Activated CD4-positive, alpha-beta T cell treated with anti-CD3 and anti-CD28 coated beads, Interleukin-2, amount 50 U/mL, for 16 hours (primary cell): Measurements from ENCODE around the gene FOXA1.
"Not testable (repeated sequence)": the region's sequence is repeated elsewhere in the genome, so short reads cannot be mapped to it uniquely, and the experiment has no call there.

Experiments
- DNase-seq: peaks from one replicate; pipeline ENCODE4 v3.0.0-alpha.2; 2020

Gene FOXA1

DNA sequence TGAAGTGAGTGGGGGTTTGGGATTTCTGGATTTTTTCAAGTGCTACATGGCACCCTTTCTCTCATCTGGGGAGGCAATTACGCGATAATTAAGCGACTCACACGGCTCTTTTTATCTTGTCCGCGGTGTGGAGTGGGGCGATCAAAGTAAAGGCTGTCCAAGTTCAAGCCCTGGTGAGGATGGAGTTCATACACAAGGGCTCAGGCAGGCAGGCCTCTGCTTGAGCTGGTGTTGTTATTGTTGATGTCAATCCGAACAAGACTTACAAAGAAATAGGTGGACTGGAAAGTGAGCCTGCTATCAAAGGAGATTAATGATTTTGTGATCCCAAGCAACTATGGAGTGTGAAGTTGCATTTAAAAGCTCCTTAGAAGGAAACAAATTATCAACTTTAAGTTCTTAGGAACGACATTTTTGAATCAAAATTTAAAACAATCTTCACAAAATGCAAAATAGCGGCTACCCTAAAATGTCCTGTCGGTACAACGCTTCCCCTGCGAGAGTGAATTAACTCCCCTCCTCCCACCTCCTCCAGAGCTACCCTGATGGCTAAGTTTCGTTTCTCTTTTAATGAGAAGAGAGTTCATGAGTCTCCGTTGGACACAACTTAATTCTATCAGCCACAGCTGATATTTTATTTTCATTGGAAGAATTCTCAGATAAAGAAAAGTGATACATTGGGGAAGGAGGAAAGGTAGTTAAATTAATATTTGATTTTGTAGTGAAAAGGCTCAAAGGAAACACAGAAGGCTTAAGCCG lies 5.9 kb downstream of the FOXA1 start:
- no peak for DNase-seq

DNA sequence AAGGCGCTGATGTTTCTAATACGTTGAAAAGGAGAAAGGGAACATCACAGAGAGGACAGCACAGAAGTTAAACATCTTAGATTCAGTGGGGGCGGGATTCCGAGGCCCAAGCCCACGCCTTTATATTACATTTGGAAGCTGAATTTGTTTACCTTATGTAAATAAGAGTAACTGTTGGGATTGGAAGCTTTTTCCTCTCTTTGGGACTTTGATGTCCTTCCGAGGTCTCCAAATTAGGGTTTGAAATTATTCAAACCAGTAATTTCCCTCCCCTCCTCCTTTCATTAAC lies 6.4 kb downstream of the FOXA1 start:
- DNase-seq, result no peak

DNA sequence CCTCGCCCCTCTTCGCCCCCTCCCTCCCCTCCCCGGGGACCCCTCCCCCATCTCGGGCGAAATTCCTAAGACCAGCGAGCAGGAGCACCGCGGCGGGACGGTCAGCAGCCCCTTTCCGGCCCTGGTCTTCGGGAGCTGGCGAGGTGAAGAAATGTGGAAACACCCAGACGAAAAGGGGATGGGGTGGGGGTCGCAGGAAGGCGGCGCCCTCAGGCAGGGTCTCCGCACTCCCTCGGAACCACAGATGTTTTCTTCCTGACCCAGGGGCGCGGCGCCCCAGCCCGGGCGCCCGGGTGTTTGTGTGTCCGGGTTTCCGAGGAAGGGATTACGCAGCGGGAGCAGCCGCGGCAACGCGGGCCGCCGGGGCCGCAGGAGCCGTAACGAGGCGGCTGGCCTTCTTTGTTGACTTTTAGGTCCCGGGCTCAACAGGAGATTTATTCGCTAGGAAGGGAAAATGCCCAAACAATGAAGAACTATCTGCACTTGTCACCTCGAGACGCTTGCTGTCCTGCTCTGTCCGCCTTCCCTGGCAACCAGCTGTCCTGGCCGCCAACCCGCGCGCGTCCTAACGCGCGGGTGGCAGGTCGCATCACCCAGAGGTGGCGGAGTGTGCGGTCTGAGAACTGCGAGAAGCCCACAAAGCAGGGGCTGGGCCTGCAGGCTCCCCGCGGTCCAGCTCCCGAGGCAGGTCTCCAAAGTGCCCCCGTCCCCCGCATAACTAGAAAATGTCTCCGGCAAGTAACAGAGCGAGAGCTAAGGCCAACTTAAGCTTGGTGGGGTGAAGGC lies 7.0 kb downstream of the FOXA1 start:
- no peak for DNase-seq

DNA sequence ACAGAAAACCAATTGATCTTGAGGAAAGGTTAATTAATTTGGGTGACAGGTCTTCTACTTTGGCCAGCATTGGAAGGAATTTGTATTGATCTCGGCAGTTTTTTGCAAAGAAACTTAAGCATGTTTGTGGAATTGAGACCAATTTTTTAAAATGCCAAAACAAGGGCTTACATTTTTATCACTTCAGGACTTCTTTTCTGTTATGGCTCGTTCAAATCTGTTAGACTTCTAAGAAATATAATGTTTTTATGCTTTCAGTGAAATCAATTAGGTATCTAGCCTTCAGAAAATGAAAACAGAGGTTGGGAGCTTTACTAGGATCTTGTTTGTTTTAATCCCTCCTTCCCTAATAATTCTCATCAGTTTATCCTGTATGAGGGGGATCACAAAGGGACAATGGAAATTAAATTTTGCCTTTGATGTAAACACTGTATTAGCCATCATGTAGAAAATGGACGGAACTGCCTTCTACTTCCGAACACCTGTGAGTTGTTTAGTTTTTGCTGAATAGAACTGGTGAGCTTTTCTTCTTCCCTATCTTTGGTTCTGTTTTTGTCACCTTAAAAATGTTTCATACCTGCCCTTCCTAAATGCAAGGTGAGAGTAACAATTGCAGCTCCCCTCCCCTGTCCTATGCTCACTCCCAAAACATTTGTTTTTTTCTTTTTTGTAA lies 7.8 kb downstream of the FOXA1 start:
- DNase-seq, result no peak

DNA sequence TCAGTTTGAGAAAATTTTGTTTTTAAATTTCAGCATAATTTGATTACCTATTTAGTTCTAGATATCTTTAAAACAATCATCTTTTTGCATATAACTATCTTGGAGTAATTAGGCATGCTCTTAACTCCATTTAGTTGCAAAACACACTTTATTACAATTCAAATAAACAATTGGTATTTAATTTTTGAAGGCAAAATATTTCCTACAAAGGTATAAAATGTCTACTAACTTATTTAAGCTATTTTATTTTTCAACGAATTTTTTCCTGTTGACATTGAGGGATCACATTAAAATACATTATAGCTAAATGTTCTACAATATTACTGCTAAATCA lies 8.3 kb downstream of the FOXA1 start:
- no peak for DNase-seq

DNA sequence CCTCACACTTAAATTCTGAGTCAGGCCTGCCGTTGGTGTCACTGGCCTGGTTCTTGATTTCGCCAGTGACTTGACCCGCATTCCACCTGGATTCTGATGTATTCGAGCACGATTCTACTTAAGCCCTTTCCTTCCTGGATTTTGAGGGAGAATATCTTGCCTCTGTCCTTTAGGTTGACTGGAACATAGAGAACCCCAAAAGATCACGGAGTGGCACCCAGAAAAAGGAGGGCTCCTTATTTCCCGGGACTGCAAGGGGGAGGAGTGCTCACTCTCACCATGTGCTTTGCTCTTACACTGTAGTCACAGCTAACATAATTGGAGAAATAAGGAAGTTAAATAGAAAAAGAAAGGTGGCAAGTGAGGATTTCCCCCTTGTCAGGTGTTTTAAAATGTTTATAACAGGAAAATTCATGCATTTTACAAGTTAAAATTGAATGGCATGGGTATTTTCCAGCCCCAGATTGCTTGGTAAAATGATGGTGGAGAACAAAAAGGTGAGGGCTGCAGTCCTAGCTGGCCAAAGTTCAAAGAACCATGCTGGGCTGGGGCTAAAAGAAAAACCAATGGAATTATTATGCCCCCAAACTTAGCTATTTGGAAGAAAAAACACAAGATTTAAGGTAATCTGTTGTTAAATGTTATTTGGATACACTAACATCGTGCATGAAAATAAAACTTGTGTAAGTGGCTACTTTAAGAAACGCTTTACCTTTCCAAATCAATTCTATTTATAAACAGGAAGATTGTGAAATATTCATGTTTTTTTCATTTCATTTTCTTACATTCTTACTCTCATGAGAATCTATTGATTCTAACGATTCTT lies 8.9 kb downstream of the FOXA1 start:
- no peak for DNase-seq

DNA sequence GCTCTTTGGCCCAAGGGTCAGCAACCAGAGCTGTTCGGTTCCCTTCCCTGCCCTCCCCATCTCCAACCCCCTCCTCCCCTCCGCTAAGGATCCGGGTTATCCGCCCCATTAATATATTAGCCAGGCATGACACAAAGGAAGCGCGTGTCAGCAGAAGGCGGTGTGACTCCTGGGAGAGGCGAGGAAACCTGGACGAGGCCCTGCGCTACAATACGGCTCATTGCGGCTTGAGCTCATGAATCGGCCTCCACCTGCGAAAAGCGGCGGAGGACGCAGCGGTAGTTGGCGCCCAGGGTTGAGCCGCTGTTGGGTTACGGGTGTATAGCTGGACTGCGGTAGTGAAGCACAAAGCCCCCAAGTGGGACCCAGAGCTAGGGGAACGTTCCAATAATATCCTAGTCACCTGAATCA lies 9.9 kb downstream of the FOXA1 start:
- DNase-seq, result no peak

DNA sequence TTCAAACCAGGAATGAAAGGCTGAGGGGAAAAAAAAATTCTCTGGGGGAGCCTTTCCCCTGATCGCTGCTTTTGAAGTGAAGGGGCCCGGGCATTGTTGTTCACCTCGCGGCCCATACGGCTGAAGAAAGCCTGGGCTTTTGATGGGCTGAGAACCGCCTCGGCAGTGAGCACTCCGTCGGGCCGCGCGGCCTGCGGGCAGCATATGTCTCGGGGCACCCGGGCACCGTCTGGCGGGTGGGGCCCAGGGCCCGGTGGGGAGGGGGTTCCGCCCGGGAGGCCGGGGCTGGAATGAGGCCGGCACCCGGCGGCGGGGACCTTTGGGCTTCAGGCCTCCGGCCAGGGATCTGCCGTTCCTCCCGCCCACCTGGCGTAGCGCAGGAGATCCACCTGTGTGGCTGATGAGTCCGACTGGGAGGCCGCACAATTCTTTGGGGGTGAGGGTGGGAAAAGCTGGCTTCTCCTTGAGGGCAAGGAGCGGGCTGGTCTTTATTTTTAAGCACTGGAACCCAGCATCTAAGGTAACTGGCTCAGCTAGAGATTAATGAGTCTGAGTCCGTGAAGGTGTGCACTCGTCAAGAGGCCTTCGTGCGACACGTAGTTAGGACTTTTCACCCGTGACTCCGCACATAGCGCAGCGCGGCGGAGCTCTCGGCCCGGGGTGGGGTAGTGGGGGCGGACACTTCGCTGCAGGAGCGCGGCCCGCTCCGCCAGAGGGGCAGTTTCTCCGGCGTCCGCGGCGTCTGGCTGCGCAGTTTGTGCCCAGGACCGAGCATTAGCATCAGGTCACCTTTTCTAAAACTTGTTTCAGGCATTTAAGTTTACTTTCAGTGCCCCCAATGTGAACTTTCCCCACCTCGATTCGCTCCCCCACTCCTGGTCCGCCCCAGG lies 10.6 kb downstream of the FOXA1 start:
- DNase-seq, result no peak

DNA sequence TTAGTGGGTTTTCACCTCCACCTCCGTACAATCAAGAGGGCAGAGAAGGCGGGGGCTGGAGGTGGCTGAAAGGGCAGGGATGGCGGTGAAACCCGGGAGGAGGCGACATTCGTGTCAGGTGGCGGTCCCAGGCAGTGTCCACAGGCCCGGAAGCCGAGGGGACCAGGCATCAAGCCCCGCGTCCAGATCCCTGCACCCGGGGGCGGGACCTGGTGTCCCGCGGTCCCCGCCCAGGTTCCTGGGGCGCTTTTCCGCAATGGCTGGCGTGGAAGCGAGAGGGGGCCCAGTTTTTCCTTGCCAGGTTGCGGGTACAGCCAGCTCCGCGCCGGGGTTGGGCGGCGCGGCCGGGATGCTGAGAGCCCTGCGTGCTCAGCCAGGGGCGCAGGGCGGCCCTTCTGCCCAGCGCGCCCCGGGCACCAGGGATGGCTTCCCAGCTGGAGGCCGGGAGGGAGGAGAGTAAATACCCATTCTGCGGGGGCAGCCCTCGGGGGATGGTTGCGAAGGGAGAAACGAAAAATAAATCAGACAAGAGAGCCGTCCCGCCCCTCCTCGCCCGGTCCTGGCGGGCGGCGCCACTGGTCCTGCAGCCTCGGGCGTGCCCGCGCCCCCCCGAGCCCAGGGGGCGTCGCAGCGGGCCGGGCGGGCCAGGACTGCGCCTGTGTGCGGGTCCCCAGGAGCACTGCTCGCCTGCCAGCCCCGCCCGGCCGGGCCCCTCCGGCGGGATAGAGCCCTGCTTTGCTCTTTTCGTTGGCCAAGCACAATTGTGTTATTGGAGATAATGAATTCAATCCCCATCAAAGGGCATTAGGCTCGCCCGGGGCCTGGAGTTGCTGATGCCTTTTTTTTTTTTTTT lies 11.5 kb downstream of the FOXA1 start:
- no peak for DNase-seq

DNA sequence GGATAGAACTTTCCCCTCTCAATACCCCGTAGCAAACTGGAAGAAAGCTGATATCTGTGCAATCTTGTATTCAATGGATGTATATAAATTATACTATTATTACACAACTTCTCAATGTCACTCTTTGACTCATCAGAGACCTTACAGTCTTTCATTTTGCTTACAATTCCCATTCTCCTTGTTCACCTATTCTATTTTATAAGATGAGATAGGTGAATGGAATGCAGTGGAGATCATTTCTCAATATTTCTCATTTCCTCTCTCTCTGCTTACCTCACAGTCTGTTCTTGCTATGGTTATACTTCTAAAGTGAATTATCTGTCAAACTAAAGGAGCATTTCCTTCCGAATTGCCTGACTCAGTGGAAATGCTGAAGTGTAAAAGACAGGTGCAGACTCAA lies 14.9 kb downstream of the FOXA1 start:
- no peak for DNase-seq

DNA sequence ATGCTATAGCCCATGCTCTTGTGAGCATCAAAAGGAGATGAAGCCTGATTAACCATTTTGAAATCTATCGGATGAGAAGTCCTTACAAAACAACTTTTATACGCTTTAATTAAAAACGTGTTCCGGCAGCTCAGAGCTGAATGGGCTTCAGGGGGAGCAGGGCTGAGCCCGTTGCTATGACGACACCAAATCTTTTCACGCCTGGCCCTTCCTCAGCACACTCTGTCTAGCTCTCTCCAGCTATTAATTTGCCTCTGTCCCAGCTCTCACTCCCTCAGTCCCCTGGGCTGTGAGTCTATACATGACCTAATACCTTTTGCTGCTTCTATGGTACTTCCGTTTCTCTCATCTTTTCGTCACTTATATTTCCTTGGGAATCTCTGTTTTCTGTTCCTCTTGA lies 15.8 kb downstream of the FOXA1 start:
- DNase-seq, result no peak

DNA sequence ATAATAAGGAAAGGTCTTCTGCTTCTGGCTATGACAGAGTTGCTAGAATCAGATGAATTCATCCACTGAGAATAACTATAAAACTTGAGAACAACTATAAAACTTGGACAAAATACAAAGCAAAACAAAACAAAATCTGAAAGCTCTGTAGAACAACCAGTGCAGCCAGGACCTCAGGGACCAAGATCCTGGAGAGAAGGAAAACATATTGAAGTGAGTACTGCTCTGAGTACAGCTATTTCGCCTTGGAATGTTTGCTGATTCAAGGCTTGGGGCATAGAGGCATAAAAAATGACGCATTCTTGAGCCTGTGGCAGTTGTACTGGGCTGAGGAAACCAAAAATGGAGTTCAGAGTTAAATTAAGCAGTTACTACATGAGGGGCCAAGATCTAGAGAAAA lies 21.7 kb downstream of the FOXA1 start:
- DNase-seq, result no peak

DNA sequence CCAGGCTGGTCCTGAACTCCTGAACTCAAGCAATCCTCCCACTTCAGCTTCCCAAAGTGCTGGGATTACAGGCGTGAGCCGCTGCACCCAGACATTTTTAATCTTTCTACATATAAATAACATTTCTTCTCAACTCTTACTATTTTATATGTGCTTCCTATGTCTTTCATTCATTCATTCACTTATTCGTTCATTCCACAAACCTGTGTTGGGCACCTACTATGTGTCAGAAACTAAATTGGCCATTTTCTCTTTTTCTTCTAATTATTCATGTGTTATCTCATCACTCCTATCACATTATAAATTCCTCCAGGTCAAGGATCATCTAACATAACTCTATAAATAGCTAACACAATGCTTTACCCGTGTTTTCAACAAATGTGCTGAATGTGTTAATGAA lies 23.7 kb downstream of the FOXA1 start:
- no peak for DNase-seq

DNA sequence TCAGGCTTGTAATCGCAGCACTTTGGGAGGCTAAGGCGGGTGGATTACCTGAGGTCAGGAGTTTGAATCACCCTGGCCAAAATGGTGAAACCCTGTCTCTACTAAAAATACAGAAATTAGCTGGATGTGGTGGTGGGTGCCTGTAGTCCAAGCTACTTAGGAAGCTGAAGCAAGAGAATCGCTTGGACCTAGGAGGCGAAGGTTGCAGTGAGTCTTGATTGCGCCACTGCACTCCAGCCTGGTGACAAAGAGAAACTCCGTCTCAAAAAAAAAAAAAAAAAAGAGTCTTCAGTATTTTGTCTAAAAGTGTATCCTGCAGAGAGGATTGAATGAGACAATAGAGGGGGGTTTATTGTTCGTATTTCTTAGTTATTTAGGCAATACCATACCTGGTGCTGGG lies 25.3 kb downstream of the FOXA1 start:
- DNase-seq, result no peak

DNA sequence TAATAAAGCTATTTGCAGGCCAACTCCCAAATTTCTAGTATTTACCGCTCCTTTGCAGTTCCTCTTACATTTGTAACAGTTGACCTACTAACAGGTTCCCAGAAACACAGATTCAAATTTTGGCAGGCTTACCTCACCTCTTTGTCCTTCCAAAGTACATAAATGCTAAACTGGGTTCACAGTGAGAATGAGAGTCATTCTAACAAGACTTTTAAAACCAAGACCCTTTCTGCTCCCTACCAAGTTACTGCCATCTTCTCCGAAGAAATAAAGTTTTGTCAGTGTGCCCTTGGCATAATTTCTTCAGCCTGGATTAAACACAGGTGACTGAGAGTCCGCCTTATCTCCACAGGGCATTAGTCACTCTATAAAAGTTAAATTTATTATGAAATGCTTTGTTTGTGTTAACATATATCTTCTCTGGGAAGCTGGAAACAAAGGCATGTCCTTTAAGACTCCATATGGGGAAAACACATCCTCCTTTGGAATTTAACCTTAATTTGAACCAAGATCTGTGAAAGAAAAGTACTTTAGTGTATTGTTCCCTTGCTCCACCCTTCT lies 28.2 kb downstream of the FOXA1 start:
- no peak for DNase-seq

DNA sequence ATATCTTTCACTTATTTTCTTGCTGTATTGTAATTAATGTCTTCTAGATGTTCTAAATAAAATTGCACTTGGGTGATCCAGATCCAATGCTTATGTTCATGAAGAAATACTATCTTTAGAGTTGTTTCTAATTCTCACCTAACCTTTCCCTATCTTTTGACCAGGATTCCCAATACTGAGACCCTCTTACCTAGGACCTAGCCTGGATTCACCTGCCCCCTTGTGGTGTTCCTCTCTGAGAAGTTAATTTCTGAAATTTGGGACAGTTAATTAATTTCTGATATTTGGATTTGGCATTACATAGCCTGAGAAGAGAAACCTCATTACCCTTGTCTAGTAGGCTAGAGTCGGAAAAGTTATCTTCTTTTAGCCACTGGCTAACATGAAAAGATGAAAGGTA lies 29.5 kb downstream of the FOXA1 start:
- DNase-seq, result no peak

DNA sequence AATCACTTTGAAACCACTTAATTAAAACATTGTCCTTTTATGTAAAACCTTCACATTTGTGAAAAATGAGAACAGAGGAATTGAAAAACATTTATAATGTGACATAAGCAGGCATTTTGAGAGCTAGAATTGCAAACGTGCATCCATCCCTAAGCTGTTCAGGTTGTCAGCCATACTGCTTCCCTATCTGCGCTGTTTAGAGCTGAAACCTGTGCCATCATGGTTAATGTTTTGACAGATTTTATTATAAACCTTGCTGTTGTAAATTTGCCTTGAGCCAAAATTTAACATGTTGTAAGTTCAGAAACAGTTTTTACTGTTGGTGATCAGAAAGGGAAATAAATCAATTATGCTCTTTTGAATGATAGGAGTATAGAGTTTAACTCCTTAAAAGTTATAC lies 31.9 kb downstream of the FOXA1 start:
- no peak for DNase-seq

DNA sequence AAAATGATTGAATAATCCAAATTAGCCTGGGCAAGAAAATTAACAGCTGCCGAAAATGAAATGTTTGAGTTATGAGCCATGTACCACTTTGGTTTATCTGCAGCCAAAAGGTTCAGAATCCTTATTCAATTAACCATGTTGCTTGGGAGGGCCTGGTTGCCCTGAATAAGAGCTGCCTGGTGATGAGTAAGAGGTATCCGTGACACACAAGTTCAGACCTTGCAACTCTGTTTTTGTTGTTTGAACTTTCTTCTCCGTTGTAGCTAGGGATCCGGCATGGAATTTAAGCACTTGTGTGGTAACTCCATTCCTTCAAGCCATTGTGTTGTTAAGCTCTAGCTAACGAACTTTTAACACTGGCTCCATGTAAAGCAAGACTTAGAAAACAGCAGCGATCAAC lies 35.7 kb downstream of the FOXA1 start:
- no peak for DNase-seq

DNA sequence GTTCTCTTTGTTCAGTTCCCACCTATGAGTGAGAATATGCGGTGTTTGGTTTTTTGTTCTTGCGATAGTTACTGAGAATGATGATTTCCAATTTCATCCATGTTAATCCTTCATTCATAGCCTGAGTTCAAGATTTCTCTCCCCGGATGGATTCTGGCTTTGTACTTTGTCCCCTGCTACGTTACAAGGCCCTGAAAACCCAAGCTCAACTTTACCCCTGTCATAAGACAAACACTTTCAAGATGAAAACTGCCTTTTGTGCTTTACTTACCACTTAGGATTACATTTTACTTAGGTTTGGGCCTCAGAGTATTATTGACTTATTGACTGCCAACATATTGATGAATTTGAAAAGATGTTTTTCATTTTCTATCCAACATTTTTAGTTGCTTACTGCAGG lies 36.3 kb downstream of the FOXA1 start:
- no peak for DNase-seq

DNA sequence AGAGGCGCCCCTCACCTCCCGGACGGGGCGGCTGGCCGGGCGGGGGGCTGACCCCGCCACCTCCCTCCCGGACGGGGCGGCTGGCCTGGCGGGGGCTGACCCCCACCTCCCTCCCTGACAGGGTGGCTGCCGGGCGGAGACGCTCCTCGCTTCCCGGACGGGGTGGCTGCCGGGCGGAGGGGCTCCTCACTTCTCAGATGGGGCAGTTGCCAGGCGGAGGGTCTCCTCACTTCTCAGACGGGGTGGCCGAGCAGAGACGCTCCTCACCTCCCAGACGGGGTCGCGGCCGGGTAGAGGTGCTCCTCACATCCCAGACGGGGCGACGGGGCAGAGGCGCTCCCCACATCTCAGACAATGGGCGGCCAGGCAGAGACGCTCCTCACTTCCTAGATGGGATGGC lies 39.5 kb downstream of the FOXA1 start:
- DNase-seq, result not testable (repeated sequence)

DNA sequence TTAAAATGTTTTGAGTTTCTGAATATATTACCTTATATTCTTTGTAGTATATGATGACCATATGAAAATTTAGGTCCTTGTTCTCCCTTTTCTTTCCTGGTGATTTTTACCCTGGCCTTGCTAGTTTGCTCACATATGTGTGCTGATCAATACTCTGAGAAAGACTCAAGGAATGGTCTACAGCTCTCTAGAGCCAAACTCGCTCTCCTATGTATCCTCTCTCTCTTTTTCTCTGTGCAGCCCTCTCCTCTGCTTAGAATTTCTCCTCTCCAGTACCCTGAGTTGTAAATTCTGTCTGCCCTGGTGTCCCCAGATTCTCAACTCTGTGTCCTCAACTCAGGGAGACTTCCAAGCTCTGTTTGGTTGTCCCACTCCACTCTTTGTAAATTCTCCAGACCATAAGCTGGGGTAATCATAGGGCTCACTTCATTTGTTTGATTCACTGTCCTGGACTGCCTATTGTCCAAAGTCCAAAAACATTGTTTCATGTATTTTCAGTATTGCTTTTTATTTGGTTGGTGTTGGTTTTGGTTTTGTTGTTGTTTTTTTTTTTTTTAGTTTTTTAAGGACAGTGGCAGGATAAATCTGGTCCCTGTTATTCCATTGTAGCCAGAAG lies 41.0 kb downstream of the FOXA1 start:
- no peak for DNase-seq
